ENCODE measurements around the gene TTLL9. TPM values are rescaled to one million over a fixed set of nuclear protein-coding genes. Genes with fewer than 3 reads are reported as not detected.

Gene TTLL9, protein sequence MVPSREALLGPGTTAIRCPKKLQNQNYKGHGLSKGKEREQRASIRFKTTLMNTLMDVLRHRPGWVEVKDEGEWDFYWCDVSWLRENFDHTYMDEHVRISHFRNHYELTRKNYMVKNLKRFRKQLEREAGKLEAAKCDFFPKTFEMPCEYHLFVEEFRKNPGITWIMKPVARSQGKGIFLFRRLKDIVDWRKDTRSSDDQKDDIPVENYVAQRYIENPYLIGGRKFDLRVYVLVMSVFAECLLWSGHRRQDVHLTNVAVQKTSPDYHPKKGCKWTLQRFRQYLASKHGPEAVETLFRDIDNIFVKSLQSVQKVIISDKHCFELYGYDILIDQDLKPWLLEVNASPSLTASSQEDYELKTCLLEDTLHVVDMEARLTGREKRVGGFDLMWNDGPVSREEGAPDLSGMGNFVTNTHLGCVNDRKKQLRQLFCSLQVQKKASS
- not detected in 2 replicates for total RNA-seq

GRCh38 chr20:31869942-31870725 is at the start of gene TTLL9, which contains the start of gene DUSP15:
TTLL9 (plus strand) TSS chr20:31870634; CDS start chr20:31871127, 493 bp downstream.
DUSP15 (minus strand) TSS chr20:31870527; CDS start chr20:31870337, 190 bp downstream.

DNA sequence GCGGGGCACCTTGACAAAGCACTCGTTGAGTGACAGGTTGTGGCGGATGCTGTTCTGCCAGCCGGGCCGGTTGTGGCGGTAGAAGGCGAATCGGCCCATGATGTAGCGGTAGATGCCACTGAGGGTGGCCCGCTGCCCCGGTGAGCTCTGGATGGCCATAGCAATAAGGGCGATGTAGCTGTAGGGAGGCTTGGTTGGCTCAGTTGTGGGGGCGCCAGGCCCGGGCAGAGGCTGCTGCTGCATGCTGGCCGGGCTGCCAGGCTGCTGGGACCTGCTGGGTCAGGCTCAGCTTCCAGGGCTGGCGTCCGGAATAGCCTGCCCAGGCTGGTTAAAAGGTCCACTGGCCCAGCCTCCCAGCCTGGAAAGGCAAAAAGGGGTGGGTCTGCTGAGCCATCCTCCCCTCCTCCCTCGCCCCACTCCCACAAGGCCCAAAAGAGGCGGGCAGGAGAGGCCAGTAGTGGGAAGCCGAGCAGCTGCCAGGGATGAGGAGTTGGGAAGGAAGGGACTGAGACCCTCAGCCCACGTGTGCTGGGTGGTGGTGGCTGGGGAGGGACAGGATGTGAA is 25.1 kb upstream of the TTLL9 start, which contains the start of gene FOXS1:
FOXS1 (minus strand) TSS at position 305 of the 564 bp plus-strand sequence; CDS start at position 243, 62 bp downstream.

DNA sequence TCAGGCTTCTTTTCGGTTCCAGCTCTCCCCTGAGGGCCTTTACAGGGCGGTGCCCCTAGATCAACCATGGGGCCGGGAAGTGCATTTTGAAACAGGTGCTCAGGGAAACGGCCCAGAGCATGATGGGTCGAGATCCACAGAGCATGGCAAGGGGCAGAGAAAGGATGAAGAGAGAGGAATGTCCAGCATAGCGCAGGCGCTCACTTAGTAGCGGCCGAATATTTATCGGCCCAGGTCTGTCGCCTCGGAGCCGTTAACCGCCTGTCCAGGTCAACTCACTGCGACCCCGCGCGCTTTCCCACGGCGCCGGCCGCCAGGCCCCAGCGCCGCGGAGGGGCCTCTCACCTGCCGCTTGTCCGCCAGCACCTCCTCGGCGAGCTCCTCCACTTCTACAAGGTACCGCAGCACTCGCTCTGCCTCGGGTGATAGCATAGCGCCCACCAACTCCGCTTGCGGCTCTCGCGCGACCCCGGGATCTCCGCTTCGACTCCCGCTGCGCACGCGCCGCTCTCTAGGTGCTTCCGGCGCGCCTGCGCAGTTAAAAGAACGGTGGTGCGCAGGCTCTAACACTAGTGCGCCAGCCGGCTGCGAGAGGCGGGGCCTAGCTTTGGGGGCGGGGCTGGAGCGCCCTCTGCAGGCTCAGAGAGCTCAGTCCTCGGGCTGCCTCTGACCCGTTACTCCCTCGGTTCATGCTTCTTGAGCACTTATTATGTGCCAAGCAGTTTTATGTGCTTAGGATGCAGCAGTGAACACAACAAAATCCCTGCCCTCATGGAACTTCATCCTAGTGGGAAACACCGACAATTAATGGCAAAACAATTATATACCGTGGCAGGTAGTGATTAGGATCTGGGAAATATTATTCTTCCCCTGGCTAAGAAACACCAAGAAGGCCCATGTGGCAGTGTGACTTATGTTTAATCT is 81.4 kb downstream of the TTLL9 start, which contains the start of gene PDRG1:
PDRG1 (minus strand) TSS at position 517 of the 924 bp plus-strand sequence; CDS start at position 432, 85 bp downstream.

DNA sequence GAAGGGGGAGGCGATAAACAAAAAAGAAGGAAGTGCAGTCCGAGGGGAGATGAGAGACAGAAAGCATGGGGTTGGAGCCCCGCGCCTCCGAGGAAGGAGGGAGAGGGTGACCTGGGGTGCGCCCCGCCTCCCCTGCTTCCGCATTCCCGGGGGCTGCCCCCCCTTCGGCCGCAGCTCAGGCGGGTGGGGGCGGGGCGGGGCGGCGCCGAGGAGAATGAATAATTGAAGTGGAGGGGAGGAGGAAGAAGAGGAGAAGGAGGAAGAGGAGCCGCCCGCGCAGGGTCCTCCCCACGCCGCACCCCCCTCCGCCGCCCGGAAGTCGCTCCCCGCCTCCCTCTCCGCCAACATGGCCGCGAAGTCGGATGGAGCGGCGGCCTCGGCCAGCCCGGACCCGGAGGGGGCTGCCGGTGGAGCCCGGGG is 97.4 kb downstream of the TTLL9 start, which contains the start of gene XKR7:
XKR7 (plus strand) TSS at position 322 of the 420 bp plus-strand sequence; CDS start at position 347, 25 bp downstream.

Other genes with a start within 250 kb of the TTLL9 start
- gene COX4I2, start 232.7 kb upstream of the TTLL9 start, total RNA-seq: not detected in 2 replicates
- gene BCL2L1, start 147.8 kb upstream of the TTLL9 start, total RNA-seq: 61.6 and 72.2 TPM in 2 replicates
- 6.8 and 6.9 TPM in 2 replicates for gene TPX2, start 131.3 kb upstream of the TTLL9 start, total RNA-seq
- not detected in 2 replicates for gene MYLK2, start 51.3 kb upstream of the TTLL9 start, total RNA-seq
- gene FOXS1, start 25.0 kb upstream of the TTLL9 start, total RNA-seq: 0.31 TPM in 1 of 2 replicates, not detected in the other
- 0.34 TPM in 1 of 2 replicates, not detected in the other for gene DUSP15, start 107 bp upstream of the TTLL9 start, total RNA-seq
- gene PDRG1, start 81.4 kb downstream of the TTLL9 start, total RNA-seq: 6.1 and 7.9 TPM in 2 replicates
- not detected in 2 replicates for gene XKR7, start 97.5 kb downstream of the TTLL9 start, total RNA-seq
- gene CCM2L, start 139.8 kb downstream of the TTLL9 start, total RNA-seq: 0.06 TPM in 1 of 2 replicates, not detected in the other
- gene HCK, start 181.6 kb downstream of the TTLL9 start, total RNA-seq: not detected in 2 replicates
- 36.6 and 39.5 TPM in 2 replicates for gene TM9SF4, start 239.1 kb downstream of the TTLL9 start, total RNA-seq

All from cardiac ventricle fibroblast (primary cell).